Ramos (cell line): Measurements from ENCODE around the gene NPHS1.

ENCODE experiments used
- in situ Hi-C: fragments of 300-500 bp; cut with MboI; formaldehyde crosslinking; loops from one replicate; pipeline ENCODE4 v1.14.3; 2022; ENCODE audit warnings: low sequenced_read_pairs; ENCODE audit not compliant: unreplicated experiment

Gene NPHS1

GRCh38 chr19:35790981-35791813, 61.1 kb downstream of the NPHS1 start:
- in situ Hi-C loops, result no loop called here

- in situ Hi-C loops, result no loop called here
Measured at GRCh38 chr19:35789978-35790944, 62.0 kb downstream of the NPHS1 start.

GRCh38 chr19:35789195-35789977, 62.9 kb downstream of the NPHS1 start:
- in situ Hi-C loops, result no loop called here

GRCh38 chr19:35788205-35788960, 63.9 kb downstream of the NPHS1 start:
- in situ Hi-C loops, result no loop called here

- in situ Hi-C loops, result no loop called here
Measured at GRCh38 chr19:35787227-35787799, 65.0 kb downstream of the NPHS1 start.

- in situ Hi-C loops, result no loop called here
Measured at GRCh38 chr19:35786299-35787160, 65.8 kb downstream of the NPHS1 start.

GRCh38 chr19:35785339-35785627, 67.0 kb downstream of the NPHS1 start:
- in situ Hi-C loops, result no loop called here

- in situ Hi-C loops, result no loop called here
Measured at GRCh38 chr19:35784503-35785338, 67.6 kb downstream of the NPHS1 start.

GRCh38 chr19:35783469-35784434, 68.6 kb downstream of the NPHS1 start:
- in situ Hi-C loops, result no loop called here

GRCh38 chr19:35782589-35782988, 69.7 kb downstream of the NPHS1 start:
- in situ Hi-C loops, result no loop called here

- in situ Hi-C loops, result no loop called here
Measured at GRCh38 chr19:35781650-35782049, 70.7 kb downstream of the NPHS1 start.

- in situ Hi-C loops, result no loop called here
Measured at GRCh38 chr19:35780717-35781116, 71.6 kb downstream of the NPHS1 start.

GRCh38 chr19:35780058-35780457, 72.2 kb downstream of the NPHS1 start:
- in situ Hi-C loops, result no loop called here

GRCh38 chr19:35779033-35779432, 73.3 kb downstream of the NPHS1 start:
- in situ Hi-C loops, result no loop called here

GRCh38 chr19:35777961-35778360, 74.3 kb downstream of the NPHS1 start:
- in situ Hi-C loops, result no loop called here

- in situ Hi-C loops, result no loop called here
Measured at GRCh38 chr19:35777086-35777841, 75.0 kb downstream of the NPHS1 start.
